HL-60 (cell line): Measurements from ENCODE around the gene SLC28A1.

Experiments used
- DNase-seq, 2 experiments: peaks; one replicate each; pipeline ENCODE4 v3.0.0-alpha.2; 2010 to 2020; ENCODE audit warnings: low read depth in 1 of 2, low spot score in 1 of 2
- H3K27ac ChIP-seq: fragments of 250-450 bp; sonication (Bioruptor Pico); replicated peaks from 2 replicates; pipeline ENCODE4 v1.5.1; 2020; ENCODE audit warnings: mild to moderate bottlenecking, moderate library complexity
- H3K27me3 ChIP-seq: fragments of 250-450 bp; sonication (Bioruptor Pico); 2 replicates; pipeline ENCODE4 v1.5.1; 2021; ENCODE audit warnings: mild to moderate bottlenecking, moderate library complexity; ENCODE audit not compliant: insufficient read depth, poor library complexity, severe bottlenecking
- H3K4me3 ChIP-seq: replicated peaks from 2 replicates; pipeline ENCODE4 v1.5.1; 2011; ENCODE audit warnings: mild to moderate bottlenecking, control low read depth, low read length; ENCODE audit not compliant: insufficient read depth
- GABPA ChIP-seq: IDR thresholded peaks from 2 replicates; pipeline ENCODE4 v1.6.1; 2012; ENCODE audit warnings: low read depth
- POLR2AphosphoS5 ChIP-seq: IDR thresholded peaks from 2 replicates; pipeline ENCODE4 v1.6.1; 2012; ENCODE audit warnings: low read depth
- SPI1 ChIP-seq: IDR thresholded peaks from 2 replicates; pipeline ENCODE4 v1.6.1; 2012; ENCODE audit warnings: low read depth, mild to moderate bottlenecking, borderline replicate concordance
- TF ChIP-seq, protein P1 (sequence below): IDR thresholded peaks from 2 replicates; pipeline ENCODE4 v1.6.1; 2012; ENCODE audit warnings: low read depth; ENCODE audit not compliant: insufficient replicate concordance
- TF ChIP-seq, protein P2 (sequence below): IDR thresholded peaks from one replicate; pipeline ENCODE4 v1.5.1; 2011; ENCODE audit warnings: low read length, control low read depth, inconsistent platforms; ENCODE audit not compliant: insufficient read depth

SLC28A1 gene

GRCh38 chr15:84886984-84887299, 2.5 kb downstream of the SLC28A1 start:
- Histone ChIP-seq H3K4me3 (no peak overlapping the region), H3K27ac (no peak overlapping the region), H3K27me3 (no peaks in the 10 kb centered on the region)
- DNase-seq: no peak
- TF ChIP-seq POLR2AphosphoS5: no peak
- TF ChIP-seq, protein P1, sequence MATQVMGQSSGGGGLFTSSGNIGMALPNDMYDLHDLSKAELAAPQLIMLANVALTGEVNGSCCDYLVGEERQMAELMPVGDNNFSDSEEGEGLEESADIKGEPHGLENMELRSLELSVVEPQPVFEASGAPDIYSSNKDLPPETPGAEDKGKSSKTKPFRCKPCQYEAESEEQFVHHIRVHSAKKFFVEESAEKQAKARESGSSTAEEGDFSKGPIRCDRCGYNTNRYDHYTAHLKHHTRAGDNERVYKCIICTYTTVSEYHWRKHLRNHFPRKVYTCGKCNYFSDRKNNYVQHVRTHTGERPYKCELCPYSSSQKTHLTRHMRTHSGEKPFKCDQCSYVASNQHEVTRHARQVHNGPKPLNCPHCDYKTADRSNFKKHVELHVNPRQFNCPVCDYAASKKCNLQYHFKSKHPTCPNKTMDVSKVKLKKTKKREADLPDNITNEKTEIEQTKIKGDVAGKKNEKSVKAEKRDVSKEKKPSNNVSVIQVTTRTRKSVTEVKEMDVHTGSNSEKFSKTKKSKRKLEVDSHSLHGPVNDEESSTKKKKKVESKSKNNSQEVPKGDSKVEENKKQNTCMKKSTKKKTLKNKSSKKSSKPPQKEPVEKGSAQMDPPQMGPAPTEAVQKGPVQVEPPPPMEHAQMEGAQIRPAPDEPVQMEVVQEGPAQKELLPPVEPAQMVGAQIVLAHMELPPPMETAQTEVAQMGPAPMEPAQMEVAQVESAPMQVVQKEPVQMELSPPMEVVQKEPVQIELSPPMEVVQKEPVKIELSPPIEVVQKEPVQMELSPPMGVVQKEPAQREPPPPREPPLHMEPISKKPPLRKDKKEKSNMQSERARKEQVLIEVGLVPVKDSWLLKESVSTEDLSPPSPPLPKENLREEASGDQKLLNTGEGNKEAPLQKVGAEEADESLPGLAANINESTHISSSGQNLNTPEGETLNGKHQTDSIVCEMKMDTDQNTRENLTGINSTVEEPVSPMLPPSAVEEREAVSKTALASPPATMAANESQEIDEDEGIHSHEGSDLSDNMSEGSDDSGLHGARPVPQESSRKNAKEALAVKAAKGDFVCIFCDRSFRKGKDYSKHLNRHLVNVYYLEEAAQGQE: no peak
- no peak for TF ChIP-seq GABPA
- no peak for TF ChIP-seq SPI1
- TF ChIP-seq, protein P2, sequence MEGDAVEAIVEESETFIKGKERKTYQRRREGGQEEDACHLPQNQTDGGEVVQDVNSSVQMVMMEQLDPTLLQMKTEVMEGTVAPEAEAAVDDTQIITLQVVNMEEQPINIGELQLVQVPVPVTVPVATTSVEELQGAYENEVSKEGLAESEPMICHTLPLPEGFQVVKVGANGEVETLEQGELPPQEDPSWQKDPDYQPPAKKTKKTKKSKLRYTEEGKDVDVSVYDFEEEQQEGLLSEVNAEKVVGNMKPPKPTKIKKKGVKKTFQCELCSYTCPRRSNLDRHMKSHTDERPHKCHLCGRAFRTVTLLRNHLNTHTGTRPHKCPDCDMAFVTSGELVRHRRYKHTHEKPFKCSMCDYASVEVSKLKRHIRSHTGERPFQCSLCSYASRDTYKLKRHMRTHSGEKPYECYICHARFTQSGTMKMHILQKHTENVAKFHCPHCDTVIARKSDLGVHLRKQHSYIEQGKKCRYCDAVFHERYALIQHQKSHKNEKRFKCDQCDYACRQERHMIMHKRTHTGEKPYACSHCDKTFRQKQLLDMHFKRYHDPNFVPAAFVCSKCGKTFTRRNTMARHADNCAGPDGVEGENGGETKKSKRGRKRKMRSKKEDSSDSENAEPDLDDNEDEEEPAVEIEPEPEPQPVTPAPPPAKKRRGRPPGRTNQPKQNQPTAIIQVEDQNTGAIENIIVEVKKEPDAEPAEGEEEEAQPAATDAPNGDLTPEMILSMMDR: no peak

GRCh38 chr15:84887938-84888337, 3.5 kb downstream of the SLC28A1 start:
- no peak for DNase-seq
- TF ChIP-seq SPI1 (no peak), GABPA (no peak), POLR2AphosphoS5 (no peak)
- TF ChIP-seq, protein P2: no peak
- TF ChIP-seq, protein P1: no peak
- Histone ChIP-seq H3K27ac (no peak overlapping the region), H3K27me3 (no peaks in the 10 kb centered on the region), H3K4me3 (no peak overlapping the region)

- Histone ChIP-seq H3K27me3 (no peaks in the 10 kb centered on the region), H3K27ac (no peak overlapping the region), H3K4me3 (no peak overlapping the region)
- no peak for TF ChIP-seq POLR2AphosphoS5
- TF ChIP-seq, protein P1: no peak
- TF ChIP-seq, protein P2: no peak
- no peak for TF ChIP-seq SPI1
- TF ChIP-seq GABPA: no peak
- no peak for DNase-seq
These were observed 4.2 kb downstream of the SLC28A1 start for GRCh38 chr15:84888639-84889038.
